ENCODE measurements around the gene PTPRJ.

GRCh38 chr11:48148749-48149148 is 168.4 kb downstream of the PTPRJ start:
- TF ChIP-seq CTCF (conservative IDR thresholded peaks at IDR 0.05; ENCODE audit: low read depth, low read length) (no peak), EZH2 (IDR thresholded peaks at IDR 0.05; ENCODE audit: borderline replicate concordance, low read depth, low read length, poor library complexity, severe bottlenecking) (no peak)

Measured in A673 (cell line).